CD4-positive, alpha-beta T cell treated with Interleukin-1 beta for 1 hour (primary cell): Measurements from ENCODE around the gene LY9.
"Not testable (repeated sequence)": the region's sequence is repeated elsewhere in the genome, so short reads cannot be mapped to it uniquely, and the experiment has no call there.

Experiments
- DNase-seq, 2 donors: peaks; one replicate each; pipeline ENCODE4 v3.0.0-alpha.2; 2020 to 2022

The LY9 gene

DNA sequence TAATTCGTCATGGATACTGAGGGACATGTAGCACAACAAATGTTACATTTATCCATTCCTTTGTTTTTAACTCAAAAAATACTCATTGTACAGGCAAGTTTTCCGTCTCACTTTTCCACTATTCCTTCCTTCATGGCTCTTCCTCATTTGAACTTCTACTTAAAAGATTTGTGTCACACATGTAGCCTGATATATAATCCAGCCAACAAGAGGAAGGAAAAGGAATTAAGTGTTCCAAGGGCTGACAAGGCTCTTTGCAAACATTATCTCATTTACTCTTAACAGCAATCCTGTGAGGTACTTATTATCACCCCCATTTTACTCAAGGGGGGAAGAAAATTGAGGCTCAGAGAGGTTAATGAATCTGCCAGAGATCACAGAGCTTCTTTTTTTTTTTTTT, 43.8 kb downstream of the LY9 start:
- DNase-seq: no peak

DNA sequence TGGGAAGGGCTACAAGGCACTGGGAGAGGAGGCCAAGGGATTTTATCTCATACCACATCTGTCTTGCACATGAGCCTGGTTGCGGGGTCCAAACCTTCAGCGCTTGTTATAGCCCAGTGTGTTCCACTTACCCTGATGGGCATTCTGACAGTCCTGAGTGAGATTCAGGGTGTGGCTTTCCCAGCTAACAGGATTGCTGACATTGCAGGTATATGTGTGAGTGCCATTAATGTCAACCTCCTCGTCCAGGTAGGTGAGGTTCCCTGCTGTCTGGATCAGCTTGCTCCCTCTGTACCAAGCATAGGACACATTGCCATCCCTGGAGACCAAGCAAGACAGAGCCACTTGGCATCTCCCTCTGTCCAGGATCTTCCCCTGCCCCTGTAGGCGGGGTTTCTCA, 45.1 kb downstream of the LY9 start:
- no peak for DNase-seq

DNA sequence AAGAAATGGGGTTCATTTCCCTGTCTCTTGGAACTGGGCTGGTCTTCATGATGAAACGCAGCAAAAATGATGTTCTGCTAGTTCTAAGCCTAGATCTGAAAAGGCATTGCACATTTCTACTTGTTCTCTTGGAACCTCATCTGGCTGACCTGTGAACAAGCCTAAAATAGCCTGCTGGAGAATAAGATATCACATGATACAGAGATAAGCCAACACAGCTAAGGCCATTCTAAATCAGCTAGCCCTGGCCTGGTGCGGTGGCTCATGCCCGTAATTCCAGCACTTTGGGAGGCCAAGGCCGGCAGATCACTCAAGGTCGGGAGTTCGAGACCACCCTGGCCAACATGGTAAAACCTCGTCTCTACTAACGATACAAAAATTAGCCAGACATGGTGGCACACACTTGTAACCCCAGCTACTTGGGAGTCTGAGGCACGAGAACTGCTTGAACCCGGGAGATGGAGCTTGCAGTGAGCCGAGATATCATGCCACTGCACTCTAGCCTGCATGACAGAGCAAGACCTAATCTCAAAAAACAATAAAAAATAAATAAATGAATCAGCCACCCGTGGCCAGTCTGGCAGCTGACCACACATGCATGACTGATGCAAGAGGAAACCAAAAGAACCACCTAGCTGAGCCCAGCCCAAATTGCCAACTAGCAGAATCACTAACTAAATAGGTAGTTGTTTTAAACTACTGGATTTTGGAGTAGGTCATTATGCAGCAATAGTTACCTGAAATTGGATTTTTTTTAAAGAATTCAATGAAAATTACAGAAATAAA, 48.7 kb downstream of the LY9 start:
- DNase-seq: no peak

DNA sequence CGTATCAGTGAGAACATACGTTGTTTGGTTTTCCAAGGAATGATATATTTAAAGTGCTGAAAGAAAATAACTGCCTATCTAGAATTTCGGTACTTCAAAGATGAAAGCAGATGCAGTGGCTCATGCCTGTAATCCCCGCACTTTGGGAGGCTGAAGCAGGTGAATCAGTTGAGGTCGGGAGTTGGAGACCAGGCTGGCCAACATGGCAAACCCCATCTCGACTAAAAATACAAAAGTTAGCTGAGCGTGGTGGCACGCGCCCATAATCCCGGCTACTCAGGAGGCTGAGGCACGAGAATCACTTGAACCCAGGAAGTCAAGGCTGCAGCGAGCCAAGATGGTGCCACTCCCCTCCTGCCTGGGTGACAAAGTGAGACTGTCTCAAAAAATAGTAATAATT, 50.3 kb downstream of the LY9 start:
- no peak for DNase-seq

DNA sequence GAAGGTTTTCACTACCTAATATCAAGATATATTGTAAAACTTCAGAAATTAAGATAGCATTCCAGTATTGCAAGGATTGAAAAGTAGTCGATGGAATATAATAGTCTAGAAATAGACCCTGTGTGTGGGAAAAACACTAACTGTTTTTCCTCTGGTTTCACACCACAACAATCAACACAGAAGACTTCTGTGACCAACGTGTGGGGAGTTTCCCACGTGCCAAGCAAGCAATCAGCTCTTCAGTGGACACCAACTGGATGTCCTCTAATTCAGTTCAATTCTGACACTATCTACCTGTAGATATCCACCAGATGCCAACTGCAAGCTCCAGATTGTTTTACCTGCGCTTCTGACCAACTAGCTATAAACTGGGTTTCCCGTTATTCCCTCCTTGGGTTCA, 54.6 kb downstream of the LY9 start:
- DNase-seq: no peak

DNA sequence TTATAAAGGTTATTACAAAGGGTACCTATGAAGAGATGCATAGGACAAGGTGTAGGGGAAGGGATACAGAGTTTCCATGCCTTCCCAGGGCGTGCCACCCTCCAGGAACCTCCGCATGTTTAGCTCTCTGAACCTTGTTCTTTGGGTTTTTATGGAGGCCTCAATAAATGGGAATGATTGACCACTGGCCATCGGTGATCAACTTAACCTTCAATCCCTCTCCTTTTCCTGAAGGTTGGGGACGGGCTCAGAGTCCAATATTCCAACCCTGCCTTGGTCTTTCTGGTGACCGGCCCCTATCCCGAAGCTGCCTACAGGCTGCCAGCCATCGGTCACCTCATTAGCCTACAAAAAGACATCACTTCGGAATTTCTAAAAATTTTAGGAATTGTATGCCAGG, 55.0 kb downstream of the LY9 start:
- no peak for DNase-seq

DNA sequence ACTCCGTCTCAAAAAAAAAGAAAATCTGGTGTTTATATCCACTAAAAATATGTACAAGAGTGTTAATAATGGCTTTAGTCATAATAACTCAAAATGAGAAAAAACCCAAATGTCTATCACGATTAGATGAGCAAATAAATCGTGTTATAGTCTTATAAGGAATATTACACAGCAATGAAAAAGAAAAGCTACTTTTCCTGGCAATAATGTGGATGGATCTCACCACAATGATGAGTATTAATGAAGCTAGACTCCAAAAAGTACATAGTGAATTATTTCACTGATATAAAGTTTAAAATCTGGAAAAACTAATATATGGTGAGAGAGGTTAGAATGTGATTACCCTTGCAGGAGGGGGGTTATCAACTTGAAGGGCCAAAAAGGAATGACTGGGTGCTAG, 57.0 kb downstream of the LY9 start:
- DNase-seq: no peak

DNA sequence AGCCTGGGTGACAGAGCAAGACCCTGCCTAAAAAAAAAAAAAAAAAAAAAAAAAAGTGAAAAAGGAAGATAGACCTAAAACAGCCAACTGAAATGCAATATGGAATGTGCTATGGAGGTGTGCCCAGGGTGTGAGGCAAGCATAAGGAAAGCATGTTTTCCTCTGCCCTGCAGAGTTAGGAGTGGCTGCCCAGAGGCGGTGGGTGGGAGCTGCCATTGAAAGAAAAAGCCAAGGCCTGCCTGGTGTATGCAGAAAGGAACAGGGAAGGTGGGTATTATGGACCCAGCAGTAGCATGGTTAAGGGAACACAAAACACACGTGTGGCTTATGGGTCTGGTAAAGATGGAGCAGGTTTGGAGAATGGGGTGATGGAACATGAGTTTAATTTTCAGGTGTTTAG, 57.8 kb downstream of the LY9 start:
- DNase-seq: no peak

DNA sequence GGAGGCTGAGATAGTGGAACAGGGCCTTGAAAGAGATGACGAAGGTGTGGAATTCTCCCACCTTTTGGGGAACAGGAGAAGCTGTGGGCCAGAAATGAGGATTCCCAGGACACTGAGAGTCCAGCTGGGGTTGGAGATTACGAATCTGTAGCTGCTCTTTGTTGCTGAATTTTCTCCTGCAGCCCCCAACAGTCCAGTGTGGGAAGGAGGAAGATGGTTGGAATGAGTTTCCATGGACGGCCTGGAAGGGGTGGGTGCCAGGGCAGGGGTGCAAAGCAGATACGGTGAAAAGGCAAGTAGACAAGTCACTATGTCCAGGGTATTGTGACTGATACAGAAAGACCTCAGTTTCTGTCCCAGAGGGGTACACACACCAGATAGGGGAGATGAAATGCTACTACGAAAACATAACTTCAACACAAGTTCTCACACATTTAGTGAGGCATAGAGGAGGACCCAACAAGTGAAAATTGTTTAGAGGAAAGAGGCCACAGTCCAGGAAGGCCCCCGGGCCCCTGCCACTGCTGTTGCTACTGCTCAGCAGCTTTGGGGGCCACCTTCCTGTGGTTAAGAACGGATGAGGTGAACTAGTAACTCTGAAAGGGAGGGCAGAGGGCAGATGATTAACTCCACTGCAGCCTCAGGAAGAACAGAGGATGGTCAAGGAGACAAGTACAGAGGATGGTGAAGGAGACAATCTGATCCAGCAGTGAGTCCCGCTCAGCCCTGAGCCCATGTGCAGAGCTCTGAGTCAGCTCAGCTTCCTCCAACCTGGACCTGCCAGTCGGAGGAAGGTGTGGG, 59.4 kb downstream of the LY9 start:
- no peak for DNase-seq

DNA sequence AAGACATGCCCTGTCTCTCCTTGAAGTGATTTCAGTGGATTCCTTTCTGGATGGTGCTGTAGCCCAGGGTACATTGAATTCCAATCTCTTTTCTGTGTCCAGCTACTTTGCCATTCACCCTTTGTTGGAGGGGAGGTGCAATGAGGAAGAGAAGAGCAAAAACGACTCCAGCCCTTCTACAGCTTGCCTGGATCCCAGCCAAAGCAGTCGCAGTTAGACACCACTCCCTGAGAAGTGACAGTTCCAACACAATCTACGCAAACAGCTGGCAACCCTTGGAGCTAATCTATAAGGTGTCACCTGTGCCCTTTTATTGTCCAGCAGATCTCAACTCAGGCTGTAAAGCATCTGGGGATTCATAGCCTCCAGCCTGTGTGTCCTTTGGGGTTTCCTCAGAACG, 62.1 kb downstream of the LY9 start:
- no peak for DNase-seq

DNA sequence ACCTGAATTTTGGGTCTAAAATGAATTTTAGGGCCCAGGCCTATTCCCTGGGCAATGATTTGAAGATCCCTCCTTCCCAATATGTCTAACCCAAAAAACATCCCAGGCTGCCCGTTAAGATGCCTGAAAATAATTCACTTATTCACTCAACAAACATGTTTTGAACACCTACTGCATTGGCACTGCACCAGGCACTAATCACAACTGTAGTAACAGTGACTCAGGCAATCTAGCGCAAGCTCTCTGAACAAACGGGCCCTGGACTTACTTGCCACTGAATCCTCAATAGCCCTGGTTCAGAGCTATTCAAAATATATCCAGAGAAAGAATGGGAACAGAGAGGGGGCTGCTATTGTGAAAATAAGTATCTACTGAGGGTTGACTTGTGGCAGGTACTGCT, 62.5 kb downstream of the LY9 start:
- DNase-seq: no peak

DNA sequence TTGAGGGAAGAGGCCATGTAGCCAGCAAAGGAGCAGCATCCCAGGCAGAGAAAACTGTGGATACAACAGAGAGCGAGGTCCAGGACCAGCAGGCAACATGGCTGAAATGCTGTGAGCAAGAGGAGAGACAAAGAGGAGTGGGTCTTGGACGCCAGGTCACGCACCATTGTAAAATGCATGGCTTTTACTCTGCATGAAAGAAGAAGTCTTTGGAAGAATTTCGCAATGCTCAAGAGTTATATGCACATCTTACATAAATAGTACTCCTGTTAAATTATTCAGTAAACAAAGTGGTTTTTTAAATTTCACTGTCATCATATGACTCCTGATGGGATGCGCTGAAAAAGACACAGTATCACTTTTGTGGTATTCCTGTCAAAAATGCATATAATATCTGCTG, 63.2 kb downstream of the LY9 start:
- no peak for DNase-seq

DNA sequence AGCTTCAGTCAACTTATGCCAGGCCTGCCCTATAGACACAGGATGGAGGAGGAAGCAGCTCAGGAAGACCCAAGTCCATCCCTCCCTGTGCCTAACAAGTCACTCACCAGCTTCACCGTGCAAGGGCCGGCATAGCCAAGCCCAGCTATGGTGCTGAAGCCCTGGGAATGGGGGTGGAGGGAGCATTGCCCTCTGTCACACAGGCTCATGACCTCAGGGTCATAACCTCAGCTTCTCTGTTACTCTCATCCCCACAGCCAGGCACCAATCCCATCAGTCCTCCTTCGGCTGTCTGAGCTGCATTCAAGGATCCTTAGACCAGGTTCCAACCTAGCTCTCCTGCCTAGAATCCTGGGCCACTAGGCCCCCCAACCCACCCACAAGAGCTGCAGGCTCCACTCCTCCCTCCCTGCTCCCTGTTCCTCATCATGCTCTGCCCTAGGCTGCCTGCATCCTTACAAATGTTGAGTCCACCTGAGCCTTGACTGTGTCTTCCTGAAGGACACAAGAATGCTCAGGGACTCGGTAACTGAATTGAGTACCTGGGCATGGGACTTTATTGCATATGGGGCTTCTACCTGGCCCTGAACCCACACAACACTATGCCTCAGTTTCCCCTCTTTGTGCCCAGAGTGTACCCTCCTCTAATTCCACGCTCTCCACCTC, 65.0 kb downstream of the LY9 start:
- no peak for DNase-seq

DNA sequence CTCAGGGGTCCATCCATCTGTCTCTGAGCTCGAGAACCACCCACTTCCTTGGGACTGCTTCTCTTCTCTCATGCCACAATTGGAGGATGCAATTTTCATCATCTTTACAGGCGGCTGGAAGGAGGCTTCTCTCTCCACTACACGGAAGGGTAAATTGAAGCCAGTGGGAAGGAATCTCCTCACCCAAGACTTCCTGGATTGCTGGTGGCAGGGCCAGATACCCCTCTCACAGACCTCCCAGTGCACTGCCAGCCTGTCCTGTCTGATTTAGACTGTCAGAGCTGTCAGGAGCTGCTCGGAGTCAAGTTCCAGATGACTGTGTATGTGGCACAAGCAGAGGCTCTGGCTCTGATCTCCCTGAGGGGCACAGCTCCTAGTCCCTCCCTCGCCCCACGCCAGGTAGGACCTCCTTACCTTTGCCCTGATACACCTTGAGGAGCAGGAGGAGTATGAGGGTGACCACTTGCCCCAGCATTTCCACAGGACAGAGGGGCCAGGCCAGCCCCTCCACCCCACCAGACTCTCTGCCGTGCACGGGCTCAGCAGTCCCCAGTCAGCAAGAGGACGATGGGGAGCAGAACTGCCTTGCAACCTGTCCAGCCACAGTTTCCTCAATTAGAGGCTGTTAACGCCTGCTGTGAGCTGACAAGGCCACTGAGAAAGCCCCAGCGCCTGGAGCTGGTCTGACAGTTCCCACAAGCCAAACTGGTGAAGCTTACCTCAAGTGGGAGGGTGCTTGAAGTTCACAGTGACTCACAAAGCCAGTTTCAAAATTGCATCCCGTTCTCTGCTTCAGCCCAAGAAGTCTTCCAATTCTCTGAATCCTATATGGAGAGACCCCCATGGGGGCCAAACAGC, 66.5 kb downstream of the LY9 start, which contains the start of gene CD244:
Gene CD244 (minus strand): TSS at position 685 of the 858 bp plus-strand sequence. CDS start 210 bp downstream, at position 475.
- DNase-seq: peak; percentile 62 to 74

DNA sequence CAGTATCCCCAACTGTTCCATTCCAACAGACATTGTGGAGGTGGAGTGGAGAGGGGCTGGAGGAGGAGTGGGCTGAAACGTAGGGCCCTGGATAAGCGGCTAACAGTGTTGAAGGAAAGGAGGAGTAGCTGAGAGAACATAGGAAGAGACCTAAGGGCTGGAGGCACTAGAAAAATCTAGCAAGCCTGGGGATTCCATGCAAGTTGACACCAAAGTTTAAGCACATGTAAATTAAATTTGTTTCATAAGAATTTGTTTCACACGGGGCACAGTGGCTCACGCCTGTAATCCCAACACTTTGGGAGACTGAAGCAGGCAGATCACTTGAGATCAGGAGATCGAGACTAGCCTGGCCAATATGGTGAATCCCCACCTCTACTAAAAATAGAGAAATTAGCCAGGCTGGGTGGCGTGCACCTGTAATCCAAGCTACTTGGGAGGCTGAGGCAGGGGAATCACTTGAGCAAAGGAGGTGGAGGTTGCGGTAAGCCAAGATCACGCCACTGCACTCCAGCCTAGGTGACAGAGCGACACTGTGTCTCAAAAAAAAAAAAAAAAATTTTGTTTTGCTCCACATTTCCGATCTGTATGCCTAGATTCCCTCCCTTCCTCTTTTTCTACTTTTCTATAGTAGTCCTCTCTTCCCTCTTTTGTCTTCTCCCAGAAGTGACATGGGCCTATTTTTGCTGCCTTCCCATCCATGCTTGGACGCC, 67.2 kb downstream of the LY9 start:
- no peak for DNase-seq

DNA sequence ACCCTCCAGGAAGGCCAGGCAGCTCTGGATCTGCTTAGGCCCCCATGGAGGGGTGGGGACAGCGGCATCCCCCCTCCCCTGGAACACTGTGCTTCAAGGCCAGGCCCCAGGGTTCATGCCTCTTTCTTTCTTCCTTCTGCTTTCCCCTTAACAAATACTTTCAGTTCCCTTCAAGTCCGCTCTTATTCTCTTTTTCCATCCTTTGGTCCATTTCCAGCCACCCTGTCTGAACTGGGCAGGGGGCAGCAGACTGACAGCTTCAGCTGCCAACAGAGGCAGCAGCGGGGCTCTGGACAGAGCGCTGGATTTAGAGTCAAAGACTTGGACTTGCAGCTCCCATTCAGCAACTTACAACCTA, 67.8 kb downstream of the LY9 start:
- no peak for DNase-seq

DNA sequence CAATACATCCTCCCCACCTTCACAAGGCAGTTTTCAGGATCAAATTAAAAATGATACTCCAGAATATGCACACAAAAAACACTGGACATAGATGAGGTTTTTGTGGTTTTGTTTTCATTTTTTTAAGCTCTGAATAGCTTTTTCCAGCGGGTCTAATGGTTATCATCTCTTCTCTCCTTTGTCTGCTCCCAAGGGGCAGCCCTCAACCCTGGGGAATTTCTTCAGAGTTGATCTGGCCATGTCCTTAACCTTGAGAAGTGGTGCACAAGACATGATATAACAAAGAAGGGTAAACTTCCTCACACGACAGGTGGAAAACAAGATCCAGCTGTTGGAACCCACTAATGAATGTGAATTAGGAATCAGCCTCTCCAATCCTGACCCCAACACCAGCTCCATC, 68.2 kb downstream of the LY9 start:
- no peak for DNase-seq

DNA sequence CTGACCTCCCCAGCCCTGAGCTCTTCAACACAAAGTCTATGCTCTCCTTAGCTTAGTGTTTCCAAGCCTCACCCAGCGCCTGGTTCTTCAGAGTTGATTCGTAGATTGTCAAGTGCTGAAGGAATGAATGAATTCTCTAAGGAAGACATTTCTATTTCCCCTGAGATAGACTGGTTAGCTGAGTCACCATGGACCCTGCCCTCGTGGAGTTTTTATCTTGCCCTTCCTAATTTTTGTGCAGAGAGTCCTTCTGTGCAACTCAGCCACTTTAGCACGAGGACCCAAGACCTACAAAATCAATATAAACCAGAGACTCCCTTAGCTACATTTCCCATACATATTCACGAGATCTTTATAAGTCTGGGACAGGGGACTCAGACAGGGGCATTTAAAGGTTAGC, 69.4 kb downstream of the LY9 start:
- no peak for DNase-seq

DNA sequence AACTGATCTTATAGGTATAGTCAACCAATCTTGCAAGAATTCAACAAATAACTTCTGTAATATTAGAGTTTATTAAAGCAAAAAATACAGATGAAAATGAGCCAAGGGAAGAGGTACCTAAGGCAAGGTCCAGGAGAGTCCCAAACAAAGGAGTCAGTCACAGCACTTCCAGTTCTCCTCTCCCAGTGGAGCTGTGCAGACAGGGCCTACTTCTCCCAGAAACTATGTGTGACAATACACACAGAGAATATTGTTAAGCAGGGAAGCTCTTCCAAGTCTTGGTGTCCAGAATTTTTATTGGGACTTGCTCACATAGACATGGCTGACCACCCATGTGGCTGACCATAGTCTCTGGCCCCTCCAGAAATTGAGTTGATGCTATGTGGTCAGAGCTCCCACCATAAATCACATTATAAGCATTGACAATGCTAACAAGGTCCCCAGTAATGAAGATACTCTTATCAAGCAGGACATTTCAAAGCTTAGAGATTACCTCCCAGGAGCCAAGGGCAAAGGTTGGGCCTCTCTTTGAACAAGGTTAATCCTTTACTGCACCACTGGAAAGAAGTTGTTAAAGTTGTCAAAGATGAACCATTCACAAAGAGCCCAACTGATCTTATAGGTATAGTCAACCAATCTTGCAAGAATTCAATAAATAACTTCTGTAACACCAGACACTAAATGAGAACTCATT, 70.2 kb downstream of the LY9 start:
- DNase-seq: no peak

DNA sequence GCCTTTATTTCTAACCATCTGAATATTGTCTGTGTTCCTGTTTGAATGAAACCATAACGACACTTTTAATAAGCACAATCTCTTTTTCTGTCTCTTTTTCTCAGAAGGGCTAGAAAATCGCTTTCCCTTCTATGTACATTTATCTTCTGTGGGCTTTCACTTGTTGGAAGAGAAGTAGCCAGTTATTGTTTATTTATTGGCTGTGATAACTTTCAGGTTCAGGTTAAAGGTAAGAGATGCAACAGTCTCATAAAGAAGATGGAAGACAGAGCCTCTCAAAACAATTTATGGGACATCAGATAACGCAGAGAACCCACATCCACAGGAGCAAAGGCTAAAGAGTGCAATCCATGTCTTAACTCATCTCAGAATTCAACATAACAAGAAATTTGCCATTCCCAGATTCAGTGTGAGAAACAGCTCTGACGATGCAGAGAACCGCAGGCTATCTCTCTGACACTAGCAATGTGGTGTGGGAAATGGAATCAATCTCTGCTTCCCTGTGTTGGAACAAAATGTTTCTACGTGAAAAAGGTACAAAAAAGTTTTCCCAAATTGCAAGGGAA, 70.8 kb downstream of the LY9 start:
- DNase-seq: no peak

DNA sequence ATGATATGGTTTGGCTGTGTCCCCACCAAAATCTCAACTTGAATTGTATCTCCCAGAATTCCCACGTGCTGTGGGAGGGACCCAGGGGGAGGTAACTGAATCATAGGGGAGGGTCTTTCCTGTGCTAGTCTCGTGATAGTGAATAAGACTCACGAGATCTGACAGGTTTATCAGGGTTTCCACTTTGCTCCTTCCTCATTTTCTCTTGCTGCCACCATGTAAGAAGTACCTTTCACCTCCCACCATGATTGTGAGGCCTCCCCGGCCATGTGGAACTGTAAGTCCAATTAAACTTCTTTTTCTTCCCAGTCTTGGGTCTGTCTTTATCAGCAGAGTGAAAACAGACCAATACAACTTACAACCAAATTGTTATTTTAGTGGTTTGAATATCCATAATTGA, 71.7 kb downstream of the LY9 start:
- DNase-seq: not testable (repeated sequence)
